ENCODE results near the gene GRM5.
"Not testable (repeated sequence)": the region's sequence is repeated elsewhere in the genome, so short reads cannot be mapped to it uniquely, and the experiment has no call there.

DNA sequence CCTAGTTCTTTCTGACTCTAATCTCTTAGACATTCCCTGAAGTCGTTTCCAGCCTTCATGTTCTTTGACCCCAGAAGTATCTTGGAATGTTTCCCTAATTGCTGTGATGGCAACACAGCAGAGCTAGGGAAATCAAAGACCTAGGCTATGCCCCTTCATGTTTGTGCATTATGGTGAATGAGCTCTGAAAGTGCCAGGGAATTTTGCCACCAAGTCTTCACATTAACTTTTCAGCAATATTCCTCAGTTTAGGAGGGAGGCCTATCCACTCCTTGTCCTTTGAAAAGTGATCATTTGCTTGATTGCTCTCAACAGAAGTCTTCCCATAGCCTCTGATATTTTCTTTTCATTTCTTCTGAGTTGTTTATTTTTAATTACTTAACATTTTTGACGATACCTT lies 164.3 kb downstream of the GRM5 start:
- not testable (repeated sequence) for TF ChIP-seq CTCF (IDR thresholded peaks at IDR 0.05); SIN3A (IDR thresholded peaks at IDR 0.05; ENCODE audit: borderline replicate concordance, insufficient read depth, low read depth, low read length); POLR2AphosphoS5 (IDR thresholded peaks at IDR 0.05; ENCODE audit: low read depth, low read length)
- TF ChIP-seq, protein P1, sequence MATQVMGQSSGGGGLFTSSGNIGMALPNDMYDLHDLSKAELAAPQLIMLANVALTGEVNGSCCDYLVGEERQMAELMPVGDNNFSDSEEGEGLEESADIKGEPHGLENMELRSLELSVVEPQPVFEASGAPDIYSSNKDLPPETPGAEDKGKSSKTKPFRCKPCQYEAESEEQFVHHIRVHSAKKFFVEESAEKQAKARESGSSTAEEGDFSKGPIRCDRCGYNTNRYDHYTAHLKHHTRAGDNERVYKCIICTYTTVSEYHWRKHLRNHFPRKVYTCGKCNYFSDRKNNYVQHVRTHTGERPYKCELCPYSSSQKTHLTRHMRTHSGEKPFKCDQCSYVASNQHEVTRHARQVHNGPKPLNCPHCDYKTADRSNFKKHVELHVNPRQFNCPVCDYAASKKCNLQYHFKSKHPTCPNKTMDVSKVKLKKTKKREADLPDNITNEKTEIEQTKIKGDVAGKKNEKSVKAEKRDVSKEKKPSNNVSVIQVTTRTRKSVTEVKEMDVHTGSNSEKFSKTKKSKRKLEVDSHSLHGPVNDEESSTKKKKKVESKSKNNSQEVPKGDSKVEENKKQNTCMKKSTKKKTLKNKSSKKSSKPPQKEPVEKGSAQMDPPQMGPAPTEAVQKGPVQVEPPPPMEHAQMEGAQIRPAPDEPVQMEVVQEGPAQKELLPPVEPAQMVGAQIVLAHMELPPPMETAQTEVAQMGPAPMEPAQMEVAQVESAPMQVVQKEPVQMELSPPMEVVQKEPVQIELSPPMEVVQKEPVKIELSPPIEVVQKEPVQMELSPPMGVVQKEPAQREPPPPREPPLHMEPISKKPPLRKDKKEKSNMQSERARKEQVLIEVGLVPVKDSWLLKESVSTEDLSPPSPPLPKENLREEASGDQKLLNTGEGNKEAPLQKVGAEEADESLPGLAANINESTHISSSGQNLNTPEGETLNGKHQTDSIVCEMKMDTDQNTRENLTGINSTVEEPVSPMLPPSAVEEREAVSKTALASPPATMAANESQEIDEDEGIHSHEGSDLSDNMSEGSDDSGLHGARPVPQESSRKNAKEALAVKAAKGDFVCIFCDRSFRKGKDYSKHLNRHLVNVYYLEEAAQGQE (IDR thresholded peaks at IDR 0.05; ENCODE audit: insufficient read depth in 1 of 2, low read depth in 2 of 2, low read length in 1 of 2): not testable (repeated sequence)

All from Panc1 (cell line).